DMS79 treated with DMSO at 0.1 percent for 48 hours (cell line): ENCODE results near the gene C11orf86.

Experiments used
- DNase-seq: peaks from one replicate; lab custom pipeline; 2025; lab: John Stamatoyannopoulos, UW

C11orf86 gene

GRCh38 chr11:67024966-67025365 lies 49.9 kb downstream of the C11orf86 start:
- DNase-seq, result no peak

GRCh38 chr11:67025750-67026149 lies 50.6 kb downstream of the C11orf86 start:
- DNase-seq, result no peak
